Activated CD4-positive, alpha-beta T cell treated with anti-CD3 and anti-CD28 coated beads, Interleukin-2, Interleukin-6, amounts not matched to agents 100 ng/mL and 50 ng/mL, durations not matched to agents 16 hours and 8 hours (primary cell): Measurements from ENCODE around the gene SLC16A7.

Experiments used
- DNase-seq: peaks from one replicate; pipeline ENCODE4 v3.0.0-alpha.2; 2020

Gene SLC16A7

GRCh38 chr12:59626382-59626781, 30.6 kb downstream of the SLC16A7 start:
- peak; percentile 10 for DNase-seq

- no peak for DNase-seq
Measured at GRCh38 chr12:59627582-59627981, 31.8 kb downstream of the SLC16A7 start.

- DNase-seq, result no peak
Measured at GRCh38 chr12:59629890-59630289, 34.1 kb downstream of the SLC16A7 start.

- no peak for DNase-seq
Measured at GRCh38 chr12:59632408-59632807, 36.6 kb downstream of the SLC16A7 start.

- DNase-seq, result no peak
Measured at GRCh38 chr12:59634254-59634653, 38.4 kb downstream of the SLC16A7 start.

- DNase-seq, result no peak
Measured at GRCh38 chr12:59636945-59637691, 41.3 kb downstream of the SLC16A7 start.

- DNase-seq, result no peak
Measured at GRCh38 chr12:59637692-59638070, 41.9 kb downstream of the SLC16A7 start.

GRCh38 chr12:59643550-59643949, 47.7 kb downstream of the SLC16A7 start:
- no peak for DNase-seq

- DNase-seq, result no peak
Measured at GRCh38 chr12:59645242-59645641, 49.4 kb downstream of the SLC16A7 start.

GRCh38 chr12:59646636-59647035, 50.8 kb downstream of the SLC16A7 start:
- no peak for DNase-seq

- no peak for DNase-seq
Measured at GRCh38 chr12:59649203-59649602, 53.4 kb downstream of the SLC16A7 start.

- DNase-seq, result no peak
Measured at GRCh38 chr12:59650588-59651228, 54.9 kb downstream of the SLC16A7 start.

GRCh38 chr12:59651229-59651920, 55.5 kb downstream of the SLC16A7 start:
- no peak for DNase-seq

- DNase-seq, result no peak
Measured at GRCh38 chr12:59652130-59652529, 56.3 kb downstream of the SLC16A7 start.

- DNase-seq, result no peak
Measured at GRCh38 chr12:59654061-59654460, 58.2 kb downstream of the SLC16A7 start.

GRCh38 chr12:59657266-59657665, 61.4 kb downstream of the SLC16A7 start:
- DNase-seq, result no peak

- DNase-seq, result no peak
Measured at GRCh38 chr12:59657711-59658110, 61.9 kb downstream of the SLC16A7 start.

GRCh38 chr12:59660148-59660547, 64.3 kb downstream of the SLC16A7 start:
- no peak for DNase-seq

- no peak for DNase-seq
Measured at GRCh38 chr12:59660921-59661597, 65.2 kb downstream of the SLC16A7 start.

- DNase-seq, result no peak
Measured at GRCh38 chr12:59664495-59664894, 68.7 kb downstream of the SLC16A7 start.

GRCh38 chr12:59665701-59666100, 69.9 kb downstream of the SLC16A7 start:
- DNase-seq, result no peak

- DNase-seq, result no peak
Measured at GRCh38 chr12:59668674-59669073, 72.8 kb downstream of the SLC16A7 start.

GRCh38 chr12:59672273-59672672, 76.4 kb downstream of the SLC16A7 start:
- DNase-seq, result no peak

GRCh38 chr12:59675461-59675860, 79.6 kb downstream of the SLC16A7 start:
- no peak for DNase-seq
